Type B pancreatic cell (in vitro differentiated cells): ENCODE measurements around the gene COL5A2. TPM values are rescaled to one million over a fixed set of nuclear protein-coding genes. Genes with fewer than 3 reads are reported as not detected.

ENCODE experiments used
- DNase-seq: peaks from one replicate; pipeline ENCODE4 v3.0.0; 2021; ENCODE audit warnings: mixed read lengths; ENCODE audit not compliant: unreplicated experiment; ENCODE audit errors: extremely low spot score
- H3K27ac Mint-ChIP-seq: 2 replicates; pipeline ENCODE4 v1.8.0; 2021; ENCODE audit warnings: mild to moderate bottlenecking, mixed read lengths
- H3K27me3 Mint-ChIP-seq: 2 replicates; pipeline ENCODE4 v1.8.0; 2021; ENCODE audit warnings: mixed read lengths
- H3K36me3 Mint-ChIP-seq: 2 replicates; pipeline ENCODE4 v1.8.0; 2021; ENCODE audit warnings: mixed read lengths
- H3K4me1 Mint-ChIP-seq: one replicate; pipeline ENCODE4 v1.8.0; 2021; ENCODE audit warnings: mixed read lengths; ENCODE audit not compliant: unreplicated experiment
- H3K4me3 Mint-ChIP-seq: 2 replicates; pipeline ENCODE4 v1.8.0; 2021; ENCODE audit warnings: mild to moderate bottlenecking, mixed read lengths
- H3K9me3 Mint-ChIP-seq: 2 replicates; pipeline ENCODE4 v1.8.0; 2021; ENCODE audit warnings: mixed read lengths
- CTCF ChIP-seq: fragments of 200-600 bp; sonication (generic); conservative IDR thresholded peaks from 2 replicates; pipeline ENCODE4 v1.5.0; 2021; ENCODE audit warnings: antibody characterized with exemption, mild to moderate bottlenecking
- total RNA-seq: library from RNA; stranded (reverse); gene quantifications from 2 replicates; pipeline ENCODE4 v1.2.1, GENCODE V29; 2021; ENCODE audit warnings: low replicate concordance

Gene COL5A2
- total RNA-seq, 1 donor from 2014 or later: 137 TPM

- Mint-ChIP-seq H3K9me3 (no peaks in the 10 kb centered on the region), H3K4me3 (no peak overlapping the region), H3K36me3 (peaks cover 6% of the 10 kb centered on the region), H3K4me1 (peaks cover 8% of the 10 kb centered on the region), H3K27me3 (no peaks in the 10 kb centered on the region), H3K27ac (no peak overlapping the region)
- TF ChIP-seq CTCF: no peak
- DNase-seq: no peak
Observed at GRCh38 chr2:189045836-189046235, 133.7 kb downstream of the COL5A2 start.

- no peaks in the 10 kb centered on the region for H3K4me1 Mint-ChIP-seq
- no peak overlapping the region for H3K4me3 Mint-ChIP-seq
- H3K9me3 Mint-ChIP-seq: no peaks in the 10 kb centered on the region
- DNase-seq: no peak
- no peak overlapping the region for H3K27ac Mint-ChIP-seq
- H3K36me3 Mint-ChIP-seq: peaks cover 32% of the 10 kb centered on the region
- H3K27me3 Mint-ChIP-seq: no peaks in the 10 kb centered on the region
- TF ChIP-seq CTCF: no peak
Observed at GRCh38 chr2:189037518-189037917, 142.0 kb downstream of the COL5A2 start.

- peak; percentile 67 for TF ChIP-seq CTCF
- Mint-ChIP-seq H3K36me3 (no peaks in the 10 kb centered on the region), H3K4me3 (no peak overlapping the region), H3K9me3 (no peaks in the 10 kb centered on the region), H3K4me1 (peaks cover 17% of the 10 kb centered on the region), H3K27me3 (no peaks in the 10 kb centered on the region), H3K27ac (no peak overlapping the region)
- DNase-seq: no peak
Observed at GRCh38 chr2:189024901-189025618, 154.5 kb downstream of the COL5A2 start.

- Mint-ChIP-seq H3K4me1 (peaks cover 27% of the 10 kb centered on the region), H3K27ac (peak overlapping the region; percentile 70), H3K4me3 (peak overlapping the region; percentile 23), H3K9me3 (no peaks in the 10 kb centered on the region), H3K36me3 (no peaks in the 10 kb centered on the region), H3K27me3 (no peaks in the 10 kb centered on the region)
- no peak for TF ChIP-seq CTCF
- DNase-seq: no peak
Observed at GRCh38 chr2:189022492-189022891, 157.1 kb downstream of the COL5A2 start.

GRCh38 chr2:189022053-189022481 is 157.5 kb downstream of the COL5A2 start:
- no peak for DNase-seq
- peak overlapping the region; percentile 70 for H3K27ac Mint-ChIP-seq
- no peaks in the 10 kb centered on the region for H3K36me3 Mint-ChIP-seq

More at GRCh38 chr2:189022053-189022481, 157.5 kb downstream of the COL5A2 start:
- Mint-ChIP-seq H3K9me3 (no peaks in the 10 kb centered on the region), H3K4me1 (peaks cover 27% of the 10 kb centered on the region), H3K27me3 (no peaks in the 10 kb centered on the region), H3K4me3 (peak overlapping the region; percentile 23)
- no peak for TF ChIP-seq CTCF
